H1 (cell line): ENCODE measurements around the gene A3GALT2. TPM values are rescaled to one million over a fixed set of nuclear protein-coding genes. Genes with fewer than 3 reads are reported as not detected.

Experiments
- CTCF ChIA-PET: fragments of 300-600 bp; sonication (Branson Sonifier 250); formaldehyde crosslinking; loops from one replicate; lab custom pipeline; 2021; ENCODE audit not compliant: partially characterized antibody; lab: Charles Lee
- POLR2A ChIA-PET: fragments of 300-600 bp; sonication (Branson Sonifier 250); formaldehyde crosslinking; loops from one replicate; lab custom pipeline; 2021; ENCODE audit warnings: inconsistent platforms; ENCODE audit not compliant: partially characterized antibody; lab: Charles Lee
- DNase-seq, 2 experiments: peaks; one replicate each; pipeline versions ENCODE4 v3.0.0 to v3.0.0-alpha.2; 2010 to 2022; ENCODE audit warnings: low spot score in 2 of 2, low read depth in 1 of 2, mixed read lengths in 1 of 2
- FAIRE-seq: peaks from 2 replicates; lab custom pipeline; 2011; peaks lifted over from hg19 to GRCh38; lab: Jason Lieb, UNC
- H2AFZ ChIP-seq: 2 replicates; pipeline ENCODE4 v1.8.1; 2012; ENCODE audit warnings: low read length, inconsistent platforms
- H2AK5ac ChIP-seq: 2 replicates; pipeline ENCODE4 v1.6.1; 2013; ENCODE audit warnings: low read depth, low read length
- H2BK120ac ChIP-seq: replicated peaks from 2 replicates; pipeline ENCODE3; 2013; ENCODE audit warnings: low read depth, low read length, inconsistent platforms
- H2BK12ac ChIP-seq: 2 replicates; pipeline ENCODE4 v1.6.1; 2013; ENCODE audit warnings: low read depth, low read length
- H2BK15ac ChIP-seq: 2 replicates; pipeline ENCODE4 v1.6.1; 2013; ENCODE audit warnings: low read length
- H2BK20ac ChIP-seq: 2 replicates; pipeline ENCODE4 v1.6.1; 2013; ENCODE audit warnings: low read length
- H2BK5ac ChIP-seq: 2 replicates; pipeline ENCODE4 v1.6.1; 2013; ENCODE audit warnings: low read depth, low read length
- H3K14ac ChIP-seq: 2 replicates; pipeline ENCODE4 v1.6.1; 2013; ENCODE audit warnings: inconsistent platforms; ENCODE audit not compliant: insufficient read length
- H3K18ac ChIP-seq: 2 replicates; pipeline ENCODE4 v1.6.1; 2013; ENCODE audit warnings: low read length; ENCODE audit errors: extremely low read depth
- H3K23ac ChIP-seq: 2 replicates; pipeline ENCODE4 v1.6.1; 2013; ENCODE audit warnings: inconsistent platforms; ENCODE audit not compliant: insufficient read length
- H3K23me2 ChIP-seq: 2 replicates; pipeline ENCODE4 v1.6.1; 2013; ENCODE audit warnings: low read depth, low read length
- H3K27ac ChIP-seq: 2 replicates; pipeline ENCODE4 v1.6.1; 2011; ENCODE audit warnings: low read depth, low read length, inconsistent platforms
- H3K27me3 ChIP-seq, 4 experiments: replicated peaks in 1 of 4; 1 replicate in 1 of 4; 2 replicates in 3 of 4; pipeline versions ENCODE4 v1.6.1 to v1.8.1; 2011 to 2013; ENCODE audit warnings: low read length in 3 of 4, mild to moderate bottlenecking in 3 of 4, inconsistent platforms in 2 of 4, mixed read lengths in 2 of 4, moderate library complexity in 1 of 4; ENCODE audit not compliant: control insufficient read depth in 3 of 4, insufficient read depth in 3 of 4; ENCODE audit errors: extremely low read depth in 1 of 4
- H3K36me3 ChIP-seq, 4 experiments: 2 replicates each; pipeline versions ENCODE4 v1.6.1 to v1.8.1; 2011 to 2013; ENCODE audit warnings: mild to moderate bottlenecking in 4 of 4, low read length in 3 of 4, moderate library complexity in 2 of 4, control low read depth in 1 of 4, inconsistent platforms in 1 of 4; ENCODE audit not compliant: insufficient read depth in 4 of 4, control insufficient read depth in 2 of 4
- H3K4ac ChIP-seq: replicated peaks from 2 replicates; pipeline ENCODE3; 2013; ENCODE audit warnings: low read length, low read depth, mixed read lengths, inconsistent platforms; ENCODE audit not compliant: insufficient read length
- H3K4me1 ChIP-seq, 4 experiments: replicated peaks in 1 of 4; 1 replicate in 1 of 4; 2 replicates in 3 of 4; pipeline versions ENCODE4 v1.6.1 to v1.8.1; 2011 to 2013; ENCODE audit warnings: low read length in 3 of 4, inconsistent platforms in 2 of 4, mixed read lengths in 1 of 4; ENCODE audit not compliant: insufficient read depth in 4 of 4, control insufficient read depth in 3 of 4
- H3K4me2 ChIP-seq, 2 experiments: 2 replicates each; pipeline versions ENCODE4 v1.6.1 to v1.8.1; 2011 to 2013; ENCODE audit warnings: low read depth in 2 of 2, low read length in 2 of 2, control low read depth in 1 of 2, inconsistent platforms in 1 of 2, mild to moderate bottlenecking in 1 of 2; ENCODE audit not compliant: insufficient read depth in 1 of 2
- H3K4me3 ChIP-seq, 4 experiments: fragments of 200-600, 300-600 bp in 1 of 4; sonication (generic), shearing (Covaris generic), sonication (Bioruptor Twin) in 1 of 4; 2 replicates each; pipeline versions ENCODE4 v1.5.1 to v1.8.1; 2011 to 2016; ENCODE audit warnings: low read length in 4 of 4, low read depth in 3 of 4, control low read depth in 2 of 4, inconsistent platforms in 2 of 4, mild to moderate bottlenecking in 2 of 4, mixed read lengths in 1 of 4, moderate library complexity in 1 of 4; ENCODE audit not compliant: insufficient read depth in 2 of 4; ENCODE audit errors: extremely low read depth in 1 of 4
- H3K56ac ChIP-seq: replicated peaks from 2 replicates; pipeline ENCODE3; 2013; ENCODE audit warnings: low read depth, mild to moderate bottlenecking, mixed read lengths, low read length, inconsistent platforms; ENCODE audit not compliant: insufficient read length
- H3K79me1 ChIP-seq: 2 replicates; pipeline ENCODE4 v1.6.1; 2013; ENCODE audit warnings: low read depth, low read length, control low read depth
- H3K79me2 ChIP-seq, 2 experiments: 2 replicates each; pipeline versions ENCODE4 v1.6.1 to v1.8.1; 2012 to 2013; ENCODE audit warnings: low read length in 2 of 2, mild to moderate bottlenecking in 2 of 2, inconsistent platforms in 1 of 2; ENCODE audit not compliant: insufficient read depth in 2 of 2, control insufficient read depth in 1 of 2
- H3K9ac ChIP-seq, 4 experiments: replicated peaks in 1 of 4; 1 replicate in 1 of 4; 2 replicates in 3 of 4; pipeline versions ENCODE4 v1.6.1 to v1.8.1; 2011 to 2013; ENCODE audit warnings: low read depth in 3 of 4, low read length in 3 of 4, control low read depth in 2 of 4, mild to moderate bottlenecking in 2 of 4, moderate library complexity in 2 of 4, inconsistent platforms in 1 of 4; ENCODE audit errors: extremely low read depth in 1 of 4
- H3K9me3 ChIP-seq, 2 experiments: 2 replicates each; pipeline versions ENCODE4 v1.6.1 to v1.8.1; 2012 to 2013; ENCODE audit warnings: mild to moderate bottlenecking in 2 of 2, moderate library complexity in 2 of 2, control low read depth in 1 of 2, inconsistent platforms in 1 of 2, low read depth in 1 of 2, low read length in 1 of 2, mixed read lengths in 1 of 2; ENCODE audit not compliant: insufficient read depth in 2 of 2
- H4K20me1 ChIP-seq, 2 experiments: replicated peaks in 1 of 2; 2 replicates each; pipeline versions ENCODE3 to v1.8.1; 2011 to 2013; ENCODE audit warnings: inconsistent platforms in 2 of 2, low read length in 2 of 2, mild to moderate bottlenecking in 1 of 2; ENCODE audit not compliant: insufficient read depth in 2 of 2, control insufficient read depth in 1 of 2
- H4K5ac ChIP-seq: 2 replicates; pipeline ENCODE4 v1.6.1; 2013; ENCODE audit warnings: low read length, low read depth, mixed read lengths, inconsistent platforms; ENCODE audit not compliant: insufficient read length
- H4K8ac ChIP-seq: 2 replicates; pipeline ENCODE4 v1.8.0; 2013; ENCODE audit warnings: mild to moderate bottlenecking, moderate library complexity, low read length, inconsistent platforms; ENCODE audit not compliant: insufficient read depth; ENCODE audit errors: extremely low read depth
- H4K91ac ChIP-seq: replicated peaks from 2 replicates; pipeline ENCODE3; 2013; ENCODE audit warnings: low read length, mixed read lengths, inconsistent platforms; ENCODE audit not compliant: insufficient read length
- BACH1 ChIP-seq: IDR thresholded peaks from 2 replicates; pipeline ENCODE4 v1.6.1; 2012; ENCODE audit warnings: low read length, improper control_type of control experiment
- EZH2 ChIP-seq: fragments of 200-600 bp; sonication (generic); IDR thresholded peaks from 2 replicates; pipeline ENCODE4 v1.7.1; 2012; ENCODE audit warnings: low read depth, mild to moderate bottlenecking, moderate library complexity, low read length, inconsistent platforms; ENCODE audit not compliant: severe bottlenecking
- FOSL1 ChIP-seq: IDR thresholded peaks from 2 replicates; pipeline ENCODE4 v1.6.1; 2011; ENCODE audit warnings: mild to moderate bottlenecking, low read depth, low read length, moderate library complexity; ENCODE audit not compliant: insufficient read depth
- GABPA ChIP-seq: IDR thresholded peaks from 2 replicates; pipeline ENCODE4 v1.6.1; 2011; ENCODE audit warnings: mild to moderate bottlenecking, low read length, moderate library complexity, borderline replicate concordance; ENCODE audit not compliant: insufficient read depth
- GTF2F1 ChIP-seq: IDR thresholded peaks from 2 replicates; pipeline ENCODE4 v1.6.1; 2012; ENCODE audit warnings: low read depth, low read length, improper control_type of control experiment, borderline replicate concordance
- JUN ChIP-seq: IDR thresholded peaks from 2 replicates; pipeline ENCODE4 v1.6.1; 2011; ENCODE audit warnings: low read depth, mild to moderate bottlenecking, improper control_type of control experiment, low read length
- SIX5 ChIP-seq: IDR thresholded peaks from 2 replicates; pipeline ENCODE4 v1.6.1; 2011; ENCODE audit warnings: mild to moderate bottlenecking, low read depth, low read length
- SP2 ChIP-seq: IDR thresholded peaks from 2 replicates; pipeline ENCODE4 v1.6.1; 2012; ENCODE audit warnings: mild to moderate bottlenecking, low read length, inconsistent platforms
- WGBS, 2 experiments: shearing (Covaris generic) in 1 of 2; methylation state at CpG; one replicate each; pipeline versions ENCODE4 v1.1.6 to v1.1.7; 2013 to 2015; ENCODE audit warnings: low lambda C conversion rate in 2 of 2, mixed read lengths in 2 of 2, inconsistent platforms in 1 of 2, low coverage in 1 of 2, missing lambda C conversion rate in 1 of 2; ENCODE audit not compliant: insufficient replicate concordance in 2 of 2, insufficient coverage in 1 of 2, insufficient read length in 1 of 2; ENCODE audit errors: extremely low coverage in 1 of 2, missing lambda C conversion rate in 1 of 2; 5-methylcytosine and 5-hydroxymethylcytosine counted together
- polyA plus RNA-seq, 7 experiments: library from polyadenylated mRNA; depleted of rRNA in 3 of 7; stranded (reverse) in 5 of 7; unstranded in 2 of 7; fragments of >200 nt in 5 of 7; fragments of 200-250 nt in 2 of 7; gene quantifications; 1 replicate in 5 of 7; 2 replicates in 1 of 7; 4 replicates in 1 of 7; pipeline versions ENCODE4 v1.2.1 to v1.2.3, GENCODE V29; 2011 to 2013; ENCODE audit warnings: missing spikeins in 2 of 7, mixed read lengths in 2 of 7
- total RNA-seq: library from RNA; stranded (reverse); fragmentation: NEBNext Ultra II Directional; extraction: Animal tissue kit (Norgen Biotek cat#: 25700); gene quantifications from 2 replicates; pipeline ENCODE4 v1.2.1, GENCODE V29; 2021

A3GALT2 gene
- total and polyA plus RNA-seq, 2 of the 8 experiments (the other 6 are each of a cell fraction or from before 2014, with no cell fraction given): not detected

DNA sequence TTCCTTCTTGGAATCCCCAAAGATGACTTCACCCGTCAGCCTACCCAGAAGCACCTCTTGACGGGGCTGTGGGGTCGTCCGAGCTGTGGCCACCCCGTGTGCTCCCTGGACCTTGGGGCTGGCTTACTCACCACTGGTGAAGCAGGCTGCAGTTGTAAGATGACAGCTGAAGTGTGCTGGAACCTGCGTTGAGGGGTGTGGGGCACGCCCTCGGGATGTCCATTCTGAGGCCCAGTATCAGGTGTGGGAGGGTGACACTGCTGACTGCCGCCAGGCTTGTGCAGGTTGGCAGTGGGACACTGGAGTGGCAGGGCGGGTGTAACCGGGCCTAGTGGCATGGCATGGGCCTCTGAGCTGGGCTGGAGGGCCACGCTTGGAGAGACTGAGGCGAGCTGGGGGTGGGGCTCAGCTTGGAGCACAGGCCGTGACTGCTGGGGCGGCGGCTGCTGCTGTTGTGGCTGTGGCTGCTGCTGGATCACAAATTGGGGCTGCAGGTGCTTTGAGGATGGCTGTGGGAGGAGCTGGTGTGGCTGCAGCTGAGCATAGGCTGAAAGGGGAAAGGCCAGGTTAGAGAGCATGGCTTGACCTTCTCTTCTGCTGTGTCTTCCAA, 33.9 kb upstream of the A3GALT2 start:
- Histone ChIP-seq H3K4me2 (no peak overlapping the region), H3K4me1 (peaks cover 0 to 6% (median 2%) of the 10 kb centered on the region in 4 experiments; a peak in 5 of 7 replicates), H3K23me2 (peaks cover 7% of the 10 kb centered on the region), H3K4ac (no peak overlapping the region), H3K27ac (no peak overlapping the region), H2AFZ (no peak overlapping the region), H4K91ac (no peak overlapping the region), H2BK12ac (no peak overlapping the region), H3K36me3 (no peaks in the 10 kb centered on the region), H2BK15ac (no peak overlapping the region), H3K79me2 (no peaks in the 10 kb centered on the region), H3K56ac (no peak overlapping the region), H2BK120ac (no peak overlapping the region), H3K4me3 (no peak overlapping the region), H2AK5ac (no peak overlapping the region), H4K8ac (no peak overlapping the region), H3K9ac (no peak overlapping the region), H3K27me3 (peaks cover 34 to 64% (median 57%) of the 10 kb centered on the region in 4 experiments), H2BK20ac (no peak overlapping the region), H3K14ac (no peak overlapping the region), H3K79me1 (no peaks in the 10 kb centered on the region), H4K20me1 (peaks cover 0 to 8% of the 10 kb centered on the region in 2 experiments), H3K9me3 (peaks cover 0 to 3% of the 10 kb centered on the region in 2 experiments; a peak in 1 of 4 replicates), H2BK5ac (no peak overlapping the region), H4K5ac (no peak overlapping the region), H3K18ac (no peak overlapping the region), H3K23ac (no peak overlapping the region)
- CTCF ChIA-PET: interaction anchor here (0.8 to 2.5 kb wide), 12 partner anchors 10 to 241 kb away, joined by 3 to 8 read pairs (median 4); partner anchors contain the start of gene A3GALT2
- POLR2A ChIA-PET: no interaction called here
- 87% methylated on average over 16 of the region's 16 CpGs; no CpG with 5 or more reads in 1 of the 2 experiments for WGBS, 2 experiments
- FAIRE-seq: no peak
- no peak for TF ChIP-seq EZH2
- no peak for TF ChIP-seq SP2
- TF ChIP-seq GTF2F1: no peak
- no peak for TF ChIP-seq JUN
- TF ChIP-seq BACH1: no peak
- no peak for TF ChIP-seq FOSL1
- TF ChIP-seq GABPA: no peak
- TF ChIP-seq SIX5: no peak
- no peak for DNase-seq
